DND-41 (cell line): Measurements from ENCODE around the gene GLP2R.

Experiments
- CTCF ChIP-seq: IDR thresholded peaks from 2 replicates; pipeline ENCODE4 v1.5.1; 2012; ENCODE audit warnings: borderline replicate concordance, low read length, moderate library complexity, mild to moderate bottlenecking; ENCODE audit not compliant: poor library complexity, severe bottlenecking; ENCODE audit errors: extremely low read depth
- EZH2 ChIP-seq: IDR thresholded peaks from 3 replicates; pipeline ENCODE4 v1.6.1; 2012; ENCODE audit warnings: borderline replicate concordance, low read depth, mild to moderate bottlenecking, moderate library complexity, low read length, inconsistent platforms; ENCODE audit not compliant: severe bottlenecking

GRCh38 chr17:9842057-9842758, 16.5 kb downstream of the GLP2R start:
- TF ChIP-seq CTCF = no peak
- TF ChIP-seq EZH2 = no peak
